Naive thymus-derived CD4-positive, alpha-beta T cell (primary cell): ENCODE measurements around the gene PGRMC1. TPM values are rescaled to one million over a fixed set of nuclear protein-coding genes. Genes with fewer than 3 reads are reported as not detected.
"Not testable (repeated sequence)": the region's sequence is repeated elsewhere in the genome, so short reads cannot be mapped to it uniquely, and the experiment has no call there.

Source experiments
- ATAC-seq: fragments of 150-1000 bp; cut with Tn5 transposase; 2 replicates; pipeline ENCODE4 v1.10.0; 2021; ENCODE audit warnings: mild to moderate bottlenecking, moderate library complexity
- CTCF ChIA-PET: fragments of 350-600 bp; sonication (Branson Sonifier 250); formaldehyde crosslinking; loops from one replicate; lab custom pipeline; 2021; ENCODE audit warnings: antibody characterized with exemption; lab: Charles Lee
- POLR2A ChIA-PET: fragments of 350-600 bp; sonication (Branson Sonifier 250); formaldehyde crosslinking; loops from one replicate; lab custom pipeline; 2021; ENCODE audit warnings: antibody characterized with exemption, inconsistent platforms; lab: Charles Lee
- DNase-seq, 9 donors: peaks; one replicate each; pipeline versions ENCODE4 v3.0.0 to v3.0.0-alpha.2; 2020 to 2022; ENCODE audit warnings: mixed read lengths in 1 of 9
- H3K27ac ChIP-seq: one replicate; pipeline ENCODE4 v1.7.0; 2013; ENCODE audit warnings: mild to moderate bottlenecking, low read depth, low read length, moderate library complexity
- H3K27me3 ChIP-seq, 2 donors: one replicate each; pipeline ENCODE4 v1.7.0; 2013; ENCODE audit warnings: low read length in 2 of 2, mild to moderate bottlenecking in 2 of 2, moderate library complexity in 2 of 2; ENCODE audit not compliant: control insufficient read depth in 2 of 2, insufficient read depth in 2 of 2
- H3K36me3 ChIP-seq, 3 experiments: 1 replicate in 2 of 3; 2 replicates in 1 of 3; pipeline ENCODE4 v1.7.0; 2013; ENCODE audit warnings: low read length in 3 of 3, mild to moderate bottlenecking in 3 of 3, moderate library complexity in 1 of 3; ENCODE audit not compliant: insufficient read depth in 3 of 3, control insufficient read depth in 2 of 3
- H3K4me1 ChIP-seq, 2 donors: one replicate each; pipeline ENCODE4 v1.7.0; 2013; ENCODE audit warnings: low read length in 2 of 2, mild to moderate bottlenecking in 2 of 2, moderate library complexity in 1 of 2; ENCODE audit not compliant: control insufficient read depth in 2 of 2, insufficient read depth in 2 of 2
- H3K4me3 ChIP-seq: 2 replicates; pipeline ENCODE4 v1.7.0; 2013; ENCODE audit warnings: mild to moderate bottlenecking, low read length
- H3K9me3 ChIP-seq, 3 experiments: 1 replicate in 2 of 3; 2 replicates in 1 of 3; pipeline ENCODE4 v1.7.0; 2013; ENCODE audit warnings: low read length in 3 of 3; ENCODE audit not compliant: control insufficient read depth in 2 of 3
- H3K27ac Mint-ChIP-seq, 9 donors: one replicate each; pipeline ENCODE4 v1.8.0; 2020 to 2022; ENCODE audit warnings: mixed read lengths in 9 of 9, mild to moderate bottlenecking in 8 of 9, moderate library complexity in 5 of 9, inconsistent platforms in 2 of 9
- H3K27me3 Mint-ChIP-seq, 5 donors: one replicate each; pipeline ENCODE4 v1.8.0; 2021 to 2022; ENCODE audit warnings: mixed read lengths in 5 of 5, mild to moderate bottlenecking in 1 of 5
- H3K36me3 Mint-ChIP-seq, 5 donors: one replicate each; pipeline ENCODE4 v1.8.0; 2020 to 2022; ENCODE audit warnings: mixed read lengths in 5 of 5, mild to moderate bottlenecking in 3 of 5, inconsistent platforms in 1 of 5
- H3K4me1 Mint-ChIP-seq, 7 donors: one replicate each; pipeline ENCODE4 v1.8.0; 2020 to 2022; ENCODE audit warnings: mixed read lengths in 7 of 7, mild to moderate bottlenecking in 3 of 7, inconsistent platforms in 1 of 7
- H3K4me3 Mint-ChIP-seq, 10 donors: one replicate each; pipeline ENCODE4 v1.8.0; 2020 to 2022; ENCODE audit warnings: mild to moderate bottlenecking in 10 of 10, mixed read lengths in 10 of 10, moderate library complexity in 6 of 10, inconsistent platforms in 2 of 10
- H3K9me3 Mint-ChIP-seq, 11 donors: one replicate each; pipeline ENCODE4 v1.8.0; 2020 to 2022; ENCODE audit warnings: mixed read lengths in 11 of 11, mild to moderate bottlenecking in 4 of 11, inconsistent platforms in 1 of 11, moderate library complexity in 1 of 11
- intact Hi-C, 2 donors: fragments of 100-400 bp; cut with micrococcal nuclease; formaldehyde crosslinking; loops; one replicate each; pipeline ENCODE4 v1.15.1; 2023
- polyA plus RNA-seq, 2 donors: library from polyadenylated mRNA; unstranded; fragments of 300-500 nt; fragmentation: Illumina TruSeq; gene quantifications; one replicate each; pipeline ENCODE4 v1.2.3, GENCODE V29; 2021
- total RNA-seq, 6 experiments: library from RNA in 5 of 6; stranded (reverse) in 5 of 6; gene quantifications; 1 replicate in 5 of 6; 2 replicates in 1 of 6; pipeline ENCODE4 v1.2.3 and lab custom pipeline; 2021 to 2026

PGRMC1 gene
- total and polyA plus RNA-seq, 7 experiments from 2014 or later = 9.5 to 28.4 (median 13.9) TPM

DNA sequence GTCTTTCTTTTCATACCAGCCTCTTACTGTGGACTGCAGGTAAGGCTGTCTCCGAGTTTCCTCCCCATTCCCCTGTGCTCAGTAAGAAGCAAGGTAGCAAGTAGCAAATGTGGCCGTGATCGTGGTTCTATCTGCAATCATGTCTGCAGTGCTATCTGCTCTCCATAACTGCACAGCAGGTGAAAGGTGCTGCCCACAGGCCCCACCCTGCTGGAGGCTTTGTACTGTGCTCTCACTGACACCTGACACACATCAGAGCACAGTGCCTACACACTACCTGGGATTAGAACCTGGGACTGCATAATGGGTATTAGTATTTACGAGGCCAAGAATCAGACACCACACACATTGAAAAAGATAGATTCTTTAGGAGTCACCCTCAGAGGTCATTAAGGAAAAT is 15.3 kb downstream of the PGRMC1 start:
- Histone ChIP-seq H3K4me3 (no peak overlapping the region), H3K9me3 (no peaks in the 10 kb centered on the region), H3K27ac (no peak overlapping the region), H3K27me3 (no peaks in the 10 kb centered on the region), H3K36me3 (peaks cover 0 to 3% (median 0%) of the 10 kb centered on the region in 3 experiments), H3K4me1 (no peaks in the 10 kb centered on the region)
- ATAC-seq = no peak
- Mint-ChIP-seq H3K9me3 (peaks cover 0 to 1% (median 0%) of the 10 kb centered on the region in 11 donors), H3K4me3 (no peak overlapping the region), H3K36me3 (peaks cover 0 to 1% (median 0%) of the 10 kb centered on the region in 5 donors), H3K4me1 (peaks cover 0 to 4% (median 0%) of the 10 kb centered on the region in 7 donors), H3K27ac (no peak overlapping the region), H3K27me3 (no peaks in the 10 kb centered on the region)
- ChIA-PET POLR2A (no interaction called here), CTCF (no interaction called here)
- intact Hi-C loops = no loop called here
- DNase-seq = no peak

DNA sequence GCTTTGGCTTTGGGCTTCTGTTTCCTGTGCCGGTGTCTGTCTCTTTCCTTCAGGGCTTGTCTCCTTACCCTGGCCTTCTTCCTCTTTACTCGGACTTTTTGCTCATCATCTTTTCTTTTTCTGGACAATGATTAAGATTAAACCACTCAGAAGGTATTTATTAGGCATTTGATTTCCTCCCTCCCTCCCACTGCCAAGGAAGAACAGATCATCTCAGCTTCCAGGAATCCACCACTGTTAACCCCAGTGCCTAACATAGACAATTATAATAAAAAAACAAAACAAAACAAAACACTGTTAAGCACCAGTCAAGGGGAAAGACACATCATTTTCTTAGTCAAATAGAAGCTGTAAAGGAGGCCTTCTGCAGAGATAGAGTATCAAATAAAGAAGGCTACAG is 16.6 kb downstream of the PGRMC1 start:
- peaks cover 0 to 1% (median 0%) of the 10 kb centered on the region in 5 donors for H3K36me3 Mint-ChIP-seq
- intact Hi-C loops = no loop called here
- POLR2A ChIA-PET = no interaction called here
- no peak for ATAC-seq
- H3K4me3 ChIP-seq = no peak overlapping the region
- H3K9me3 Mint-ChIP-seq = peaks cover 0 to 1% (median 0%) of the 10 kb centered on the region in 11 donors
- H3K4me1 Mint-ChIP-seq = peaks cover 0 to 4% (median 0%) of the 10 kb centered on the region in 7 donors
- no peaks in the 10 kb centered on the region for H3K4me1 ChIP-seq
- peaks cover 0 to 9% (median under 1%) of the 10 kb centered on the region in 5 donors for H3K27me3 Mint-ChIP-seq
- H3K4me3 Mint-ChIP-seq = no peak overlapping the region
- peaks cover 0 to 3% (median 0%) of the 10 kb centered on the region in 3 experiments for H3K36me3 ChIP-seq
- DNase-seq = no peak
- H3K27me3 ChIP-seq = no peaks in the 10 kb centered on the region
- no peak overlapping the region for H3K27ac Mint-ChIP-seq
- no peaks in the 10 kb centered on the region for H3K9me3 ChIP-seq
- CTCF ChIA-PET = interaction anchor here (0.5 kb wide), 1 partner anchor 214 kb away, joined by 3 read pairs; no protein-coding TSS in a partner anchor
- H3K27ac ChIP-seq = no peak overlapping the region

DNA sequence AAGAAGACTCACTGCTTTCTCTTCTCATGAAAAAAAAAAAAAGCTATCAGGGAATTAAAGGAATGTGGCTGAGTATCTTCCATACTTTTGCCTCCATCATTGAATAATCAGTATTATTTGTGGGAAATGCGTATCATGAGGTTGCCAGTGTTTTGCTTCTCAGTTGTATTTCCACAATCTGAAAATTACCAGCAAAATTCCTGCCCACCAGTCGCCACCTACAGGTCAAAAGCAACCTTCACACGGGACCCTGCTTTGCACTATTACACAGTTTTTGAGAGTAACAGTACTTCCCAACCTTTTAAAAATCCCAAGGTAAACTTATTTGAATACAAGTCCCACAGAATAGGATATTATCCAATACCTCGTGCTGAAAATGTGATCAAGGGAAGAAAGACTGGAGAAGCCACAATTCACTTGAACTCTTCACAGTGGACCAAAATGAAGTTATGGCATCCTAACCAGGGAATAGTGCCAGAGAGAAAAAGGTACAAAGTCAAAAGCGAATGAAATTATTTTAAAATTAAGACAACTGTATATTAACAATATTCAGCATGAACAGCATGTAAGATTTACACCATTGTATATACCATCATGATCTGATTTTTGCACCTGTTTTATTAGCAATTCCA is 30.4 kb downstream of the PGRMC1 start:
- Mint-ChIP-seq H3K27ac (no peak overlapping the region), H3K4me1 (no peaks in the 10 kb centered on the region), H3K27me3 (peaks cover 0 to 29% (median 0%) of the 10 kb centered on the region in 5 donors), H3K36me3 (no peaks in the 10 kb centered on the region), H3K4me3 (no peak overlapping the region), H3K9me3 (no peaks in the 10 kb centered on the region)
- intact Hi-C loops = loop anchor here (1.0 to 5.0 kb wide), 5 partner anchors 147 to 419 kb away; no protein-coding TSS in a partner anchor
- H3K36me3 ChIP-seq = no peaks in the 10 kb centered on the region
- ChIA-PET POLR2A (interaction anchor here (0.7 kb wide), 1 partner anchor 234 kb away, joined by 3 read pairs; no protein-coding TSS in a partner anchor), CTCF (interaction anchor here (1.3 to 1.5 kb wide), 2 partner anchors 8 to 148 kb away, joined by 3 to 5 read pairs; no protein-coding TSS in a partner anchor)
- H3K4me1 ChIP-seq = no peaks in the 10 kb centered on the region
- no peak for ATAC-seq
- DNase-seq = peak in 4 of 9 donors; percentile 5 to 27 (median 14)
- H3K9me3 ChIP-seq = no peaks in the 10 kb centered on the region
- no peaks in the 10 kb centered on the region for H3K27me3 ChIP-seq
- H3K4me3 ChIP-seq = no peak overlapping the region
- H3K27ac ChIP-seq = no peak overlapping the region

- H3K4me1 Mint-ChIP-seq, H3K27ac Mint-ChIP-seq, DNase-seq, H3K4me3 ChIP-seq, POLR2A ChIA-PET, H3K27ac ChIP-seq, H3K9me3 ChIP-seq, H3K4me3 Mint-ChIP-seq, H3K36me3 Mint-ChIP-seq, H3K9me3 Mint-ChIP-seq, H3K36me3 ChIP-seq, H3K27me3 ChIP-seq, H3K4me1 ChIP-seq, ATAC-seq: not testable (repeated sequence)
- H3K27me3 Mint-ChIP-seq = peaks cover 0 to 24% (median under 1%) of the 10 kb centered on the region in 5 donors
- intact Hi-C loops = loop anchor here (2.0 to 5.0 kb wide), 2 partner anchors 260 to 262 kb away; no protein-coding TSS in a partner anchor
- CTCF ChIA-PET = interaction anchor here (0.7 kb wide), 1 partner anchor 147 kb away, joined by 4 read pairs; no protein-coding TSS in a partner anchor
Measured at GRCh38 chrX:119267115-119267514, 31.0 kb downstream of the PGRMC1 start.

DNA sequence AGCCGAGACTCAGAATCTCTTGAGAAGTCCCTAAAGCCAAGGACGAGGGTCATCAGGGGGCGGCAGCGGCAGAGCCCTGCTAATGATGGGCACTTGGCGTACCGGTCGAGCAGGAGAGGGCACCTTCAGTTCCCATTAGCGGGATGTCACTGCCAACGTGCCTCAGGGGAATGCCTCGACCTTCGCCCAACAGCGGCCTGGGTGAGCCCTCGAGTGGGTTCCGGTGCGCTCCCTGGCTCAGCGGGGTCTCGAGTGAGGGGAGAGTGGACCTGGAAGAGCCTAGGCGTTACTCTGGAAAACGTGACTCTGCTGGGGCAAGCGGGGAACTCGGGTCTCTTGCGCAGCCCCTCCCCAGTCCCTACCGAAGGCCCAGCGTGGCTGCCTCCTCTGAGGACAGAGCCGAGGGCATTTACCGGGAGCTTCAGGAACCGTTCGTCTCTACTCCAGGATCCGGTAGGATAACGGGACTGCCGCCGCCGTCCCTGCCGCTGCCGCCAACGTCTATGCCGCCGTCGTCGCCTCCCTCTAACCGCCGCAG is 36.9 kb downstream of the PGRMC1 start:
- H3K4me1 Mint-ChIP-seq = peaks cover 0 to 10% (median 7%) of the 10 kb centered on the region in 7 donors
- H3K4me3 Mint-ChIP-seq = peak overlapping the region in 6 of 10 donors; percentile 39 to 82 (median 76)
- H3K36me3 Mint-ChIP-seq = no peaks in the 10 kb centered on the region
- ChIA-PET POLR2A (no interaction called here), CTCF (interaction anchor here (0.7 kb wide), 1 partner anchor 28 kb away, joined by 4 read pairs; no protein-coding TSS in a partner anchor)
- Histone ChIP-seq H3K36me3 (no peaks in the 10 kb centered on the region), H3K27me3 (no peaks in the 10 kb centered on the region), H3K4me3 (no peak overlapping the region), H3K27ac (no peak overlapping the region), H3K4me1 (no peaks in the 10 kb centered on the region), H3K9me3 (no peaks in the 10 kb centered on the region)
- no peaks in the 10 kb centered on the region for H3K9me3 Mint-ChIP-seq
- no peak for DNase-seq
- peaks cover 0 to 27% (median 7%) of the 10 kb centered on the region in 5 donors for H3K27me3 Mint-ChIP-seq
- H3K27ac Mint-ChIP-seq = no peak overlapping the region
- no peak for ATAC-seq
- intact Hi-C loops = loop anchor here in 1 of 2 donors (2.0 kb wide), 1 partner anchor 36 kb away; the partner anchor contains the start of gene PGRMC1

GRCh38 chrX:119273420-119274192 is 37.5 kb downstream of the PGRMC1 start:
- Histone ChIP-seq H3K9me3 (no peaks in the 10 kb centered on the region), H3K4me1 (no peaks in the 10 kb centered on the region), H3K27me3 (no peaks in the 10 kb centered on the region), H3K36me3 (no peaks in the 10 kb centered on the region), H3K27ac (no peak overlapping the region), H3K4me3 (peak overlapping the region; percentile 23)
- intact Hi-C loops = loop anchor here in 1 of 2 donors (2.0 kb wide), 1 partner anchor 37 kb away; the partner anchor contains the start of gene PGRMC1
- Mint-ChIP-seq H3K27ac (no peak overlapping the region), H3K4me3 (peak overlapping the region; percentile 39 to 83 (median 78)), H3K4me1 (peaks cover 0 to 10% (median 7%) of the 10 kb centered on the region in 7 donors), H3K36me3 (no peaks in the 10 kb centered on the region), H3K27me3 (peaks cover 0 to 23% (median 7%) of the 10 kb centered on the region in 5 donors), H3K9me3 (no peaks in the 10 kb centered on the region)
- ATAC-seq (peak; percentile 86), DNase-seq (peak; percentile 5 to 38 (median 26))
- POLR2A ChIA-PET = no interaction called here
- CTCF ChIA-PET = interaction anchor here (0.7 to 1.3 kb wide), 2 partner anchors 8 to 28 kb away, joined by 3 to 4 read pairs; no protein-coding TSS in a partner anchor
